Activated CD8-positive, alpha-beta memory T cell treated with anti-CD3 and anti-CD28 coated beads, Interleukin-2, amount 50 U/mL, for 4 hours (primary cell): ENCODE data around the gene KRT6B.
"Not testable (repeated sequence)": the region's sequence is repeated elsewhere in the genome, so short reads cannot be mapped to it uniquely, and the experiment has no call there.

Experiments used
- DNase-seq: peaks from one replicate; pipeline ENCODE4 v3.0.0-alpha.2; 2020

KRT6B gene

GRCh38 chr12:52464897-52465296 is 13.0 kb upstream of the KRT6B start:
- DNase-seq, result no peak

GRCh38 chr12:52461693-52462092 is 9.7 kb upstream of the KRT6B start:
- DNase-seq, result no peak

- no peak for DNase-seq
These were observed 6.9 kb upstream of the KRT6B start for GRCh38 chr12:52458861-52459260.

- no peak for DNase-seq
These were observed 3.9 kb upstream of the KRT6B start for GRCh38 chr12:52455821-52456220.

GRCh38 chr12:52454411-52455201 is 2.7 kb upstream of the KRT6B start:
- DNase-seq, result no peak

- no peak for DNase-seq
These were observed 3.7 kb downstream of the KRT6B start for GRCh38 chr12:52448228-52448627.

GRCh38 chr12:52447196-52447595 is 4.8 kb downstream of the KRT6B start:
- not testable (repeated sequence) for DNase-seq

- DNase-seq, result no peak
These were observed 5.4 kb downstream of the KRT6B start for GRCh38 chr12:52446367-52447045.

GRCh38 chr12:52445876-52446275 is 6.1 kb downstream of the KRT6B start:
- DNase-seq, result no peak

- DNase-seq, result no peak
These were observed 7.0 kb downstream of the KRT6B start for GRCh38 chr12:52444647-52445595.

GRCh38 chr12:52443966-52444365 is 8.0 kb downstream of the KRT6B start:
- DNase-seq, result no peak

GRCh38 chr12:52442600-52443061 is 9.3 kb downstream of the KRT6B start:
- no peak for DNase-seq

GRCh38 chr12:52441320-52441911 is 10.5 kb downstream of the KRT6B start:
- no peak for DNase-seq

- no peak for DNase-seq
These were observed 11.1 kb downstream of the KRT6B start for GRCh38 chr12:52440821-52441319.

GRCh38 chr12:52439845-52440244 is 12.1 kb downstream of the KRT6B start:
- no peak for DNase-seq

GRCh38 chr12:52439420-52439819 is 12.5 kb downstream of the KRT6B start:
- DNase-seq, result no peak

GRCh38 chr12:52438305-52439301 is 13.3 kb downstream of the KRT6B start:
- DNase-seq, result no peak

- no peak for DNase-seq
These were observed 14.4 kb downstream of the KRT6B start for GRCh38 chr12:52437508-52437907.

GRCh38 chr12:52436828-52437474 is 15.0 kb downstream of the KRT6B start:
- DNase-seq, result no peak

GRCh38 chr12:52436000-52436827 is 15.7 kb downstream of the KRT6B start:
- no peak for DNase-seq
